HG03097 (cell line): ENCODE results near the gene EIF5A2.

Source experiments
- ATAC-seq: cut with Tn5 transposase; IDR thresholded peaks from one replicate; pipeline ENCODE4 v1.9.1; 2021; ENCODE audit not compliant: unreplicated experiment, low FRiP score

Gene EIF5A2

DNA sequence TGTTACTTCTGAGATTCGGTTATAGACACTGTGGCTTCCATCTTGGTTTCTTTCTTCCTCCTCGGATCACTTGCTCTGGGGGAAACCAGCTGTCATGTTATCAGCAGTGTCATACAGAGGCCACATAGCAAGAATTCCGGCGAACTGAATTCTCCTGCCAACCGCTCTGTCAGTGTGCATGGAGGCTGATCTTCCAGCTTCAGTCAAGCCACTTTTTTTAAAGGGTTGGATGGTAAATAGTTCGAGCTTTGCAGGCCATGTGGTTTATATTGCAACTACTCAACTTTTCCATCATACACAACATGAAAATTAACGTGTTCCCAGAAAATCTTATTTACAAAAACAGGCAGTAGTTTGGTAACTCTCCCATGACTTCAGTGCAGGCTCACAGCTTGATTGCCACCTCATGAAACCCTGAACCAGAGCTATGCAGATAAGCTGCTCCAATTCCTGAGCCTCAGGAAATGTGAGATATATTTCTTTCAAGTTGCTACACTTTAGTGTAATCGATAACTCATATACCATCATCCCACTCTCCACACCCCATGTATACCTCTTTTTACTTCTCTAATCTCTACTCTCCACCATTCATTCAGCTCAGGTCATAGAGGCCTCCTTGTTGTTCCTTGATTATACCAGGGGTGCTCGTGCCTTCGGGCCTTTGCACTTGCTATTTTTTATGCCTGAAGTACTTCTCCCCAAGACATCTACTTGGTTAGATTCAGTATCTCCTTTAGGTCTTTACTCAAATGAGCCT, 45.6 kb downstream of the EIF5A2 start:
- ATAC-seq: no peak

DNA sequence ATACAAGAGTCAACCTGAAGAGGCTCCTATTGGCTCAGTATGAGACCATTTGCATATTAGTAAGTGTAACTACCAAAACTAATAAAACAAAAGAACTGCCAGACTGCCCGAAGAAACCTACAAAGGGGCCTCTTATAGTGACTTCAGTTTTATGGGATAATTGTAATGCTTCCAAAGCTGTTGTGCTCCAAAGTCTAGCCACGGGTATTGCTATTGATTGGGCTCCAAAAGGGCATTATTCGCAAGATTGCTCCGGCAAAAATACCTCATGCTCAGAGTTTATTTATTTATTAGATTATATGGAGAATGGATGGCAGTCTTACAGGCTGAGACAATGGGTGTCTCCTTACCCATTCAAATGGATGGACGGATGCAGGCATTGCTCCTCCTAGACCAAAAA, 49.8 kb downstream of the EIF5A2 start:
- no peak for ATAC-seq

DNA sequence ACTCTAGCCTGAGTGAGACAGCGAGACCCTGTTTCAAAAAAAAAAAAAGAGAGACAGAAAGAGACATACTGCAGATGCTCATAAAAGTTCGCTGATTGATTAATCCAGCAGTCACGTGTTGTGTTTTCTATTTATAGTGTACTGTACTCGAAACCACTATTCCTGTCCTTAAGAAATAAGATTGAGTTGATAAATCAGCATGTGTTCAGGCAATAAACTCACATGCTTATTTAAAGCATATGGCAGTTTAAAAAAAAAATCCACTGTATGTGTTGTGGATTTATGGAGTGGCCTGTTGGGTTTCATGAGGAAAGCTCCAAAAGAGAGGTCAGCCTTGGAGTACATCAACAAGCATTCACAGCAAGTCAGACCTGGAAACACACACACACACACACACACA, 56.1 kb downstream of the EIF5A2 start:
- no peak for ATAC-seq

DNA sequence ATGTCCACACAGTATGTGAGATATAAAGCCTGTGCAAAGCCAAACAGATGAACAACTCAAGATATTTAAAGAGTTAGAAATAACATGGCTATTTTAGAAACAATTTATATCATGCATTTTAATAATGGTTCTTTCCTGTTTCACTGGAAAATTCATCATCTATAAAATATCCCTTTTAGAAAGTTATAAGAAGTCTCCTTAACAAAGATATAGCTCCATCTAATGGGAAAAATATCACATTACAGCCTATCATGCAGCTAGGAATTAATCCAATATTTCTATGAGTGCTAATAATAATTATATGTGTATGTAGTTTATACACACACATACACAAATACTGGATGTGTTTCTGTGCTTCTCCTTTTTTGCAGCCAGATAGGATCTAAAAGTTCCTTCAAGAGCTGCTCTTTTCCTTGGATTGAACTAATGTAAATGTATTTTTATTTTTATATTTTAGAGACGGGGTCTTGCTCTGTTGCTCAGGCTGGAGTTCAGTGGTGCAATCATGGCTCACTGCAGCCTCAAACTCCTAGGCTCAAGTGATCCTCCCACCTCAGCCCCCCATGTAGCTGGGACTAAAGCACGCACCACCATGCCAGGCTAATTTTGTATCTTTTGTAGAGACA, 60.0 kb downstream of the EIF5A2 start:
- ATAC-seq: no peak

DNA sequence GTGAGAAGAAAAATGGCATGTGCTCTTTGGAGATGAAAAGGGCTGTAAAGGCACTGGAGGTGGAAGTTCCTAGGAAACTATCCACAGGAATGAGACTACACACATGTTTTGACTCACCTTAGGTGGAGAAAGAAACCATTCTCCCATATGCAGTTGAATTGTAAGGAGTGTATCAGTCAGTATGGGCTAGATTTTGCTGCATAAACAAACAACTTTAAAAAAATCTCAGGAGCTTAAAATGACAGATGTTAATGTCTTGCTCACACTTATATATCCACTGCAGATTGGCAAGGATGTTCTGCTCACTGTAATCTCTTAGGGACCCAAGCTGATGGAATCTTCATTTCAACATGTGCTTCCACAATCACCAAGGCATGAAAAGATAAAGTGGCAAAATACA, 64.1 kb downstream of the EIF5A2 start:
- no peak for ATAC-seq

DNA sequence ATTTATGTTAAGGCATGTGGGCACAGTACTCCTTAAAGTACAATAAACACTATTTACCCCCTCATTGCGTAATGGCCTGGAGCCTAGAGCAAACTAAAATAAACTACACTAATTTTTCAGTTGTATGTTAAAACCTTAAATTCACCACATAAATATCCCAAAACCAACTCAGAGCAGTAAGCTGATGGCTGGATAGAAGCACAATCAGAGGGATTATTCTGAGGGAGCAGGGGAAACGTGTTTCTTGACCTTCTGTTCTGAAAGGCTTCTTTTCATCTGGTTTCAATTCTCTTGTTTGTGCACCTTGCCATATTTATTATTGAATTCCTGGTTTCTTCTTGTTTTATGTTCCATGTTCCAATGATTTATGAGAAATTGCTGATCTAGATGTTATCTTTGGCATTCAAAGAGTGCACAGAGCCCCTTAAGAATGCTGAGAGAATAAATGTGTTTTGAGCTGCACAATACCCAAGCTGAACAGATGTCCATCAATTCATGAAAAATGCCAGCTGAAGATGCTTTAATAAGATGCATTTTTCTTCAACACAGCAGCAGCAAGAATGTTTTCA, 68.1 kb downstream of the EIF5A2 start:
- no peak for ATAC-seq

DNA sequence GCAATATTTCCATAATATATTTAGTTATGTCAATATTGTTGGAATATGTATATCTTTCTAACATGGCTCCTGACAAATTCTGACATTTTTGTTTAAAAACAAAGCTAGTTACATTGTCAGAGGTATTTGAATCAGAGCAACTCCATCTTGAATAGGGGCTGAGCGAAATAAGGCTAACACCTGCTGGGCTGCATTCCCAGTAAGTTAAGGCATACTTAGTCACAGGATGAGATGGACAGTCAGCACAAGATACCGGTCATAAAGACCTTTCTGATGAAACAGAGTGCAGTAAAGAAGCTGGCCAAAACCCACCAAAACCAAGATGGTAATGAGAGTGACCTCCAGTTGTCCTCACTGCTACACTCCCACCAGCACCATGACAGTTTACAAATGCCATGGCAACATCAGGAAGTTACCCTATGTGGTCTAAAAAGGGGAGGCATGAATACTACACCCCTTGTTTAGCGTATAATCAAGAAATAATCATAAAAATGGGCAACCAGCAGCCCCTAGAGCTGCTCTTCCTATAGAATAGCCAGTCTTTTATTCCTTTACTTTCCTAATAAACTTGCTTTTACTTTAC, 68.8 kb downstream of the EIF5A2 start:
- no peak for ATAC-seq
